ENCODE data around the gene SDF2. TPM values are rescaled to one million over a fixed set of nuclear protein-coding genes. Genes with fewer than 3 reads are reported as not detected.
A peak's percentile ranks its signal among the peaks of the same experiment; 100 is the strongest.

Gene SDF2
- total RNA-seq, 1 experiment from 2014 or later: 72.1 TPM

- peaks cover 2% of the 10 kb centered on the region; the same call in 1 of the 2 replicates for H3K36me3 ChIP-seq (ENCODE audit: control insufficient read depth, insufficient read depth, low read length)
- in situ Hi-C loops (cut with HindIII; ENCODE audit: low pct_unique_long_range_greater_than_20kb, low sequenced_read_pairs): no loop called here
- H3K27ac ChIP-seq (ENCODE audit: low read length): peak overlapping the region; percentile 27; the same call in 1 of the 2 replicates
- ChIA-PET POLR2A (no interaction called here), CTCF (no interaction called here)
- no peak overlapping the region for H3K4me3 ChIP-seq (ENCODE audit: low read depth in 2 of 2, low read length in 2 of 2)
- TF ChIP-seq REST (IDR thresholded peaks at IDR 0.05; ENCODE audit: insufficient read depth in 1 of 2, low read depth in 2 of 2, low read length in 1 of 2): no peak
- no peak for TF ChIP-seq TCF7L2 (IDR thresholded peaks at IDR 0.05; ENCODE audit: low read depth, low read length)
- BruUV-seq (replicated peaks): no TSS peak
- 0 out of 2 replicates have a peak, but pooled peaks have one; percentile 5 for ATAC-seq
- H3K9me3 ChIP-seq (ENCODE audit: control insufficient read depth, insufficient read depth, low read depth, low read length): no peaks in the 10 kb centered on the region
- H3K27me3 ChIP-seq (ENCODE audit: control insufficient read depth, insufficient read depth, low read length): no peaks in the 10 kb centered on the region
- DNase-seq (ENCODE audit: low read depth, low spot score): no peak
- intact Hi-C loops (cut with micrococcal nuclease; ENCODE audit: unreplicated experiment): no loop called here
- H3K4me1 ChIP-seq (ENCODE audit: control insufficient read depth, insufficient read depth, low read length): 0 out of 2 replicates have a peak, but pooled peaks cover 3% of the 10 kb centered on the region
Observed at GRCh38 chr17:28705728-28706334, 44.1 kb upstream of the SDF2 start.

DNA sequence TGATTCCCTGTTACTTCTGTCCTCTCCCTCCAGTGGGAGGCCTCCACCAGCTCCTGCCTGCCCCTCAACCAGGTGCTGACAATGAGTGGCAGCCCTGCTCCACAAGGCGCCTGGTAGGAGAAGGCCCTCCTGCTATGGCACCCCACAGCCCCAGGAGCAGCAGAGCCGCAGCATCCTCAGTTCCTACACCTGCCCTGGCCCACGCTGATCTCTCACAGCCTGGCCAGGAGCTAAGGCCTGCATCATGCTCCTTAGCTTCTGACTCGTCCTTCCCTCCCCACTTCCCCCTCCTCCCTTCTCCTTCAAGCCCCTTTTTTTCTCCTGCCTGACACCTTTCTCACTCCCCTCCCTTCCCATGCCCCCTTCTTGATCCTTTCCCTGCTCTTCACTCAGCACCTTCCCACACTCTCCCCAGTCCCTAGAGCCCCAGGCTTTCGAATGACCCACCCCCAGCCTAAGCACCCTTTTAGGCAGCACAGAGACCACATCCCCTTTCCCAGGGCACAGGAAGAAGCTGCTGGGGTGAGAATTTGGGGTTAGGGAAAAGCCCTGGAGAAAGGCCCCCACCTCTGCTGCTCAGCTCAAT, 43.5 kb upstream of the SDF2 start:
- H3K4me3 ChIP-seq (ENCODE audit: low read depth in 2 of 2, low read length in 2 of 2): no peak overlapping the region
- in situ Hi-C loops (cut with HindIII; ENCODE audit: low pct_unique_long_range_greater_than_20kb, low sequenced_read_pairs): no loop called here
- ChIA-PET CTCF (no interaction called here), POLR2A (no interaction called here)
- H3K27me3 ChIP-seq (ENCODE audit: control insufficient read depth, insufficient read depth, low read length): no peaks in the 10 kb centered on the region
- no peaks in the 10 kb centered on the region for H3K9me3 ChIP-seq (ENCODE audit: control insufficient read depth, insufficient read depth, low read depth, low read length)
- intact Hi-C loops (cut with micrococcal nuclease; ENCODE audit: unreplicated experiment): no loop called here
- TF ChIP-seq, protein P1, sequence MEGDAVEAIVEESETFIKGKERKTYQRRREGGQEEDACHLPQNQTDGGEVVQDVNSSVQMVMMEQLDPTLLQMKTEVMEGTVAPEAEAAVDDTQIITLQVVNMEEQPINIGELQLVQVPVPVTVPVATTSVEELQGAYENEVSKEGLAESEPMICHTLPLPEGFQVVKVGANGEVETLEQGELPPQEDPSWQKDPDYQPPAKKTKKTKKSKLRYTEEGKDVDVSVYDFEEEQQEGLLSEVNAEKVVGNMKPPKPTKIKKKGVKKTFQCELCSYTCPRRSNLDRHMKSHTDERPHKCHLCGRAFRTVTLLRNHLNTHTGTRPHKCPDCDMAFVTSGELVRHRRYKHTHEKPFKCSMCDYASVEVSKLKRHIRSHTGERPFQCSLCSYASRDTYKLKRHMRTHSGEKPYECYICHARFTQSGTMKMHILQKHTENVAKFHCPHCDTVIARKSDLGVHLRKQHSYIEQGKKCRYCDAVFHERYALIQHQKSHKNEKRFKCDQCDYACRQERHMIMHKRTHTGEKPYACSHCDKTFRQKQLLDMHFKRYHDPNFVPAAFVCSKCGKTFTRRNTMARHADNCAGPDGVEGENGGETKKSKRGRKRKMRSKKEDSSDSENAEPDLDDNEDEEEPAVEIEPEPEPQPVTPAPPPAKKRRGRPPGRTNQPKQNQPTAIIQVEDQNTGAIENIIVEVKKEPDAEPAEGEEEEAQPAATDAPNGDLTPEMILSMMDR (IDR thresholded peaks at IDR 0.05): no peak
- DNase-seq (ENCODE audit: low read depth, low spot score) (no peak), ATAC-seq (peak; percentile 19; the same call in 1 of the 2 replicates)
- no TSS peak for BruUV-seq (replicated peaks)
- no peaks in the 10 kb centered on the region for H3K4me1 ChIP-seq (ENCODE audit: control insufficient read depth, insufficient read depth, low read length)
- H3K36me3 ChIP-seq (ENCODE audit: control insufficient read depth, insufficient read depth, low read length): peaks cover 2% of the 10 kb centered on the region; the same call in 1 of the 2 replicates
- H3K27ac ChIP-seq (ENCODE audit: low read length): peak overlapping the region; percentile 27; the same call in 1 of the 2 replicates

- Histone ChIP-seq H3K27ac (ENCODE audit: low read length) (no peak overlapping the region), H3K4me1 (ENCODE audit: control insufficient read depth, insufficient read depth, low read length) (no peaks in the 10 kb centered on the region), H3K36me3 (ENCODE audit: control insufficient read depth, insufficient read depth, low read length) (peaks cover 2% of the 10 kb centered on the region; the same call in 1 of the 2 replicates), H3K27me3 (ENCODE audit: control insufficient read depth, insufficient read depth, low read length) (no peaks in the 10 kb centered on the region), H3K9me3 (ENCODE audit: control insufficient read depth, insufficient read depth, low read depth, low read length) (no peaks in the 10 kb centered on the region), H3K4me3 (ENCODE audit: low read depth in 2 of 2, low read length in 2 of 2) (no peak overlapping the region)
- ChIA-PET POLR2A (interaction anchor here (0.5 kb wide), 1 partner anchor 28 kb away, joined by 6 read pairs; no protein-coding TSS in a partner anchor), CTCF (no interaction called here)
- TF ChIP-seq POLR2AphosphoS5 (IDR thresholded peaks at IDR 0.05; ENCODE audit: low read depth, low read length) (peak; percentile 55), SIN3A (IDR thresholded peaks at IDR 0.05; ENCODE audit: borderline replicate concordance, insufficient read depth, low read depth, low read length) (no peak)
- no TSS peak for BruUV-seq (replicated peaks)
- ATAC-seq (0 out of 2 replicates have a peak, but pooled peaks have one; percentile 3), DNase-seq (ENCODE audit: low read depth, low spot score) (no peak)
- in situ Hi-C loops (cut with HindIII; ENCODE audit: low pct_unique_long_range_greater_than_20kb, low sequenced_read_pairs) (no loop called here), intact Hi-C loops (cut with micrococcal nuclease; ENCODE audit: unreplicated experiment) (no loop called here)
Observed at GRCh38 chr17:28704219-28704858, 42.6 kb upstream of the SDF2 start.
